Activated B cell treated with CpG ODN at 0.5 μM for 24 hours (primary cell): ENCODE data around the gene RABAC1. TPM values are rescaled to one million over a fixed set of nuclear protein-coding genes. Genes with fewer than 3 reads are reported as not detected.

Source experiments
- ATAC-seq: fragments of 200-7000 bp; cut with Tn5 transposase; one replicate; pipeline ENCODE4 v1.10.0; 2021; ENCODE audit warnings: low read depth, mild to moderate bottlenecking, moderate library complexity
- CTCF ChIA-PET: fragments of 350-600 bp; sonication (Branson Sonifier 250); formaldehyde crosslinking; loops from one replicate; lab custom pipeline; 2021; ENCODE audit warnings: antibody characterized with exemption; lab: Charles Lee
- POLR2A ChIA-PET: fragments of 350-600 bp; sonication (Branson Sonifier 250); formaldehyde crosslinking; loops from one replicate; lab custom pipeline; 2021; ENCODE audit warnings: antibody characterized with exemption; lab: Charles Lee
- DNase-seq: peaks from one replicate; pipeline ENCODE4 v3.0.0; 2022
- H3K27ac Mint-ChIP-seq: one replicate; pipeline ENCODE4 v1.8.0; 2020; ENCODE audit warnings: mixed read lengths
- H3K27me3 Mint-ChIP-seq: one replicate; pipeline ENCODE4 v1.8.0; 2021; ENCODE audit warnings: mixed read lengths
- H3K36me3 Mint-ChIP-seq: one replicate; pipeline ENCODE4 v1.8.0; 2021; ENCODE audit warnings: low read depth, mixed read lengths
- H3K4me1 Mint-ChIP-seq: one replicate; pipeline ENCODE4 v1.8.0; 2021; ENCODE audit warnings: mixed read lengths
- H3K4me3 Mint-ChIP-seq: one replicate; pipeline ENCODE4 v1.8.0; 2020; ENCODE audit warnings: mild to moderate bottlenecking, mixed read lengths
- H3K9me3 Mint-ChIP-seq: one replicate; pipeline ENCODE4 v1.8.0; 2020; ENCODE audit warnings: mixed read lengths
- CTCF ChIP-seq: fragments of 200-600 bp; IDR thresholded peaks from one replicate; pipeline ENCODE4 v1.8.0; 2022; ENCODE audit warnings: antibody characterized with exemption, mild to moderate bottlenecking
- intact Hi-C: fragments of 100-400 bp; cut with micrococcal nuclease; formaldehyde crosslinking; loops from one replicate; pipeline ENCODE4 v1.15.1; 2024
- total RNA-seq: library from RNA; stranded (reverse); gene quantifications from 2 replicates; pipeline ENCODE4 v1.2.3, GENCODE V29; 2022

Gene RABAC1
- total RNA-seq, 1 donor from 2014 or later: 102 TPM

GRCh38 chr19:41997121-41997850, 38.2 kb upstream of the RABAC1 start:
- ChIA-PET CTCF (no interaction called here), POLR2A (interaction anchor here (0.6 to 0.7 kb wide), 3 partner anchors 14 to 44 kb away, joined by 3 to 8 read pairs (median 4); no protein-coding TSS in a partner anchor)
- H3K9me3 Mint-ChIP-seq: no peaks in the 10 kb centered on the region
- H3K36me3 Mint-ChIP-seq: no peaks in the 10 kb centered on the region
- intact Hi-C loops: no loop called here
- H3K27ac Mint-ChIP-seq: no peak overlapping the region
- DNase-seq (peak; percentile 46), ATAC-seq (peak; percentile 23)
- TF ChIP-seq CTCF: no peak
- peaks cover 38% of the 10 kb centered on the region for H3K4me1 Mint-ChIP-seq
- H3K4me3 Mint-ChIP-seq: peak overlapping the region; percentile 48
- peaks cover 60% of the 10 kb centered on the region for H3K27me3 Mint-ChIP-seq

DNA sequence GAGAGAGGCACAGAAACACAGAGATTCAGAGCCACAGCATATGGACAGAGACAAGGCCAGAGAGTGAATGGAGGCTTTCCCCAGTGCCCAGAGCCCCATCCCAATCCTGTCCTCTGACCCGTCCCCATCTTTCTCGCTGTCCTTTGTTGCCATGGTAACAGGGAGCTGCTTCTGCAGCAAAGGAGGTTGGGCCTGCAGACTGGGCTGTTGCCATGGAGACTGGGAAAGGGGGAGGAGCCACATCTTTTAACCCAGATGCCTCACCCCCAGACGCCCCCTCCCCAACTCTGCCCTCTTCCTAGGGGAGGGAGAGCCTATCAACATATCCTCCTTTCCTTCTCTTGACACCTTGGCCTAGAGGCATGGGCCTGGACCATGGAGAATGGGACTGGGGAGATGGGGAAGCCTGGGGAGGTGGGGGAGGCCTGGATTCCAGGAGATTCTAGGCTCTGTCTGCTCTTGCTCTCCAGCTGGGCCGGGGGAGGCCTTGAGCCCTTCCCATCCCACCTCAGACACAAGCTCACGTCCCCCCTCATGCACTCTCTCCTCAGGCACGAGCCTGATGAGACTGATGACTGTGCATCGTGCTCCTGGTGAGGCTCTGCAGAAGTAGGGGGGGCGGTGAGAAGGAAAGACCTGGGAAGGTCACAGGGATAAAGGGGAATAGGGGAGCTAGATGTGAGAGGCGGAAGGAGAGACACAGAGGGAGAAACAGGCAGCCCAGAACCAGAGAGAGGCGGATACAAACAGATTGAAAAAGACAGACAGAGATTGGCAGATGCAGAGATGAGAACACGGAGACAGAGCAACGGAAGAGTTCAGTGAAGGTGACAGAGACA, 37.1 kb upstream of the RABAC1 start:
- POLR2A ChIA-PET: no interaction called here
- no peaks in the 10 kb centered on the region for H3K9me3 Mint-ChIP-seq
- CTCF ChIA-PET: no interaction called here
- H3K4me1 Mint-ChIP-seq: peaks cover 38% of the 10 kb centered on the region
- H3K27me3 Mint-ChIP-seq: peaks cover 50% of the 10 kb centered on the region
- H3K36me3 Mint-ChIP-seq: no peaks in the 10 kb centered on the region
- no peak overlapping the region for H3K27ac Mint-ChIP-seq
- no peak overlapping the region for H3K4me3 Mint-ChIP-seq
- intact Hi-C loops: no loop called here
- DNase-seq: no peak
- ATAC-seq: no peak
- TF ChIP-seq CTCF: no peak

DNA sequence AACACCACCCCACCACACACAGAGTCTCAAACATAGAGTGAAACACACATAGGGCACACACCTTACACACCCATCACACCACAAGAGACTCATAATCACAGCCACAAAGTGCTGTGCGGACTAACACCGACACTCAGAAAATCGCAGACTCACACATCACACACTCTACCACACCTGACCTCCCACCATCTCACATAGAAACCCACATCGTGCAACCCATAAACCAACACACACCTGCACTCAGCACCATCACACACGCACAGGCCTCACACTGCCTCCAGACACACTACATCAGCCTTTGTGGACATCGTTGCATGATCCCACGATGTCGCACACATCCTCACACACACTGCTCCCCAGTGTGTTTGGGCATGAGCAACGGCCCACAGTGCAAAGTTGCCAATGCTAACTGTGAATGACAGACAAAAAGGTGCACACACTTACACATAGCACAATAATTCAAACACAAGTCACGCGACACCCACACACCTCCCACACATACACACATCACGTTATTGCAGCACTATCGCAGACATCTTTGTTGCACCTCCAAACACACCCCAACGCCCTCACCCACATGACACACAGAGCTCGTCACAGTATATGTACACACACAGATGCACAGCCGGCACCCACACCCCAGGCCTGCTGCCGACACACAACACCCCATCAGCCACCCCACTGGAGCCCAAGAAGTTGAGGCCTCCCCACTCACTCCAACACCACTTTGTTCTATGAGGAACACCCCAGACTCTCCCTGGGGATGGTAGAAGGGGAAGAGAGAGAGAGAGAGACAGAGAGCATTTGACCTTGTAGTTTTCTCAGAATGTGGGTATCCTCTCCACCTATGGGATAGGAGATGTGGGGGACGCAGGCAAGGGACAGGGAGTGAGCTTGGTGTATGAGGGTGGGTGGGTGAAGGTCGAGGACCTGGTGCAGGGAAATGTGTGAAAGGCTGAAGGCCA, 36.2 kb upstream of the RABAC1 start:
- POLR2A ChIA-PET: no interaction called here
- Mint-ChIP-seq H3K27me3 (peaks cover 42% of the 10 kb centered on the region), H3K27ac (no peak overlapping the region)

GRCh38 chr19:41994521-41994971, 35.4 kb upstream of the RABAC1 start:
- Mint-ChIP-seq H3K4me1 (peaks cover 37% of the 10 kb centered on the region), H3K36me3 (no peaks in the 10 kb centered on the region), H3K4me3 (peak overlapping the region; percentile 48), H3K27me3 (peaks cover 35% of the 10 kb centered on the region), H3K27ac (no peak overlapping the region), H3K9me3 (no peaks in the 10 kb centered on the region)
- CTCF ChIA-PET: interaction anchor here (0.6 kb wide), 1 partner anchor 204 kb away, joined by 3 read pairs; no protein-coding TSS in a partner anchor
- intact Hi-C loops: no loop called here
- DNase-seq (no peak), ATAC-seq (peak; percentile 15)
- no peak for TF ChIP-seq CTCF
- POLR2A ChIA-PET: interaction anchor here (0.6 kb wide), 1 partner anchor 376 kb away, joined by 7 read pairs; no protein-coding TSS in a partner anchor

More for the DNA sequence above, 36.2 kb upstream of the RABAC1 start:
- Mint-ChIP-seq H3K9me3 (no peaks in the 10 kb centered on the region), H3K4me3 (peak overlapping the region; percentile 48), H3K36me3 (no peaks in the 10 kb centered on the region), H3K4me1 (peaks cover 38% of the 10 kb centered on the region)
- intact Hi-C loops: no loop called here
- CTCF ChIA-PET: no interaction called here
- DNase-seq (no peak), ATAC-seq (no peak)
- TF ChIP-seq CTCF: no peak
